ENCODE data around the gene MCF2L2.

The MCF2L2 gene

DNA sequence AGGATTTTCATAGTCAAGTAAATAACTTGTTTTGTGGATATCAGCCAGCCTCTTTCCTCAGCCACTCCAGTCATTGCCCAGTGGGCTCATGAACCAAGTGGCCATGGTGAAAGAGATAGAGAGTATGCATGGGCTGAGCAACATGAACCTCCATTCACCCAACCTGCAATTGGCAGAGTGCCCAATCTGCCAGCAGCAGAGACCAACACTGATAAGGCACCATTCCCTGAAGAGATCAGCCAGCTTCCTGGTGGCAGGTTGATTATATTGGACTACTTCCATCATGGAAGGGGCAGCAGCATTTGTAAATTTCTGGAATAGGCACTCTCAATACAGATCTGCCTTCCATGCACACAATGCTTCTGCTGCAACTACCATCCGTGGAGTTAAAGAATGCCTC lies 10.3 kb upstream of the MCF2L2 start:
- H3K9me3 ChIP-seq (ENCODE audit: low read depth, low read length) = peaks cover 4% of the 10 kb centered on the region; the same call in 1 of the 2 replicates
- H3K4me3 ChIP-seq = no peak overlapping the region
- TF ChIP-seq EZH2 (IDR thresholded peaks at IDR 0.05) (no peak), FOXP2 (optimal IDR thresholded peaks at IDR 0.05; ENCODE audit: control extremely low read depth, extremely low read length, insufficient read depth) (no peak), POLR2AphosphoS5 (IDR thresholded peaks at IDR 0.05; ENCODE audit: borderline replicate concordance, low read depth, low read length) (no peak)
- H3K27ac ChIP-seq = no peak overlapping the region
- no peak overlapping the region for H3K9ac ChIP-seq (ENCODE audit: insufficient read length)
- no peaks in the 10 kb centered on the region for H3K36me3 ChIP-seq (ENCODE audit: insufficient read depth, low read length)
- DNase-seq (ENCODE audit: low read depth, low spot score) = no peak

DNA sequence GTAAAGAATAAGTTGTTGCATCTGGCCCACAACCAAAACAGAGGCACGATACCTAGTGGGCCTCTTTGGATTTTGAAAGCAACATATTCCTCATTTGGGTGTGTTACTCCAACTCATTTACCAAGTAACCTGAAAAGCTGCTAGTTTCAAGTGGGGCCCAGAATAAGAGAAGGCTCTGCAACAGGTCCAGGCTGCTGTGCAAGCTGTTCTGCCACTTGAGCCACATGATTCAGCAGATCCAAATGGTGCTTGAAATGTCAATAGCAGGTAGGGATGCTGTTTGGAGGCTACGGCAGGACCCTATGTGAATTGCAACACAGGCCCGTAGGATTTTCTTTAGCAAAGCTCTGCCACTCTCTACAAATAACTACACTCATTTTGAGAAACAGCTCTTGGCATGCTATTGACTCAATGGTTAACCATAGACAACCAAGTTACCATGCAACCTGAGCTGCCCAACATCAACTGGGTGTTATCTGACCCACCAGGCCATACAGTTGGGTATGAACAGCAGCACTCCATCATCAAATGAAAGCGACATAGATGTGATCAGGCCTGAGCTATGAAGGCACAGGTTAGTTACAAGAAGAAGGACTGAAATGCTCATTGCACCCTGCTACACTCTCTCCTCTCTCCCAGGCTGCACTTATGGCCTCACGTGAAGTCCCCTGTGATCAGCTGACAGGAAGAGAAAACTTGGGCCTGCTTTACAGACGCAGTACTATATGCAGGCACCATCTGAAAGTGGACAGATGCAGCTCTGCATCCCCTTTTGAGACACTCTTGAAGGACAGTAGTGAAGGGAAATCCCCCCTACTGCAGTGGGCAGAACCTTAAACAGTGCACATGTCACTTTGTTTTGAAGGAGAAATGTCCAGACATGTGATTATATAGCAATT lies 9.5 kb upstream of the MCF2L2 start:
- TF ChIP-seq POLR2AphosphoS5 (IDR thresholded peaks at IDR 0.05; ENCODE audit: borderline replicate concordance, low read depth, low read length) (no peak), FOXP2 (optimal IDR thresholded peaks at IDR 0.05; ENCODE audit: control extremely low read depth, extremely low read length, insufficient read depth) (no peak), EZH2 (IDR thresholded peaks at IDR 0.05) (no peak)
- H3K4me3 ChIP-seq = no peak overlapping the region
- DNase-seq (ENCODE audit: low read depth, low spot score) = no peak

DNA sequence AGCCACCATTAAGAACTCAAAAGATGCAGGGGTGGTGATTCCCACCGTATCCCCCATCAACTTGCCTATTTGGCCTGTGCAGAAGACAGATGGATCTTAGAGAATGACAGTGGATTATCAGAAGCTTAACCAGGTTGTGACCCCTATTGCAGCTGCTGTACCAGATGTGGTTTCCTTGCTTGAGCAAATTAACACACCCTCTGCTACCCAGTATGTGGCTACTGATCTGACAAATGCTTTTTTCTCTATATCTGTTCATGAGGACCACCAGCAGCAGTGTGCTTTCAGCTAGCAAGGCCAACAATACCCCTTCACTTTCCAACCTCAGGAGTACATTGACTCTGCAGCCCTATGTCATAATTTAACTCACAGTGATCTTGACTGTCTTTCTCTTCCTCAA lies 8.6 kb upstream of the MCF2L2 start:
- H3K27ac ChIP-seq = no peak overlapping the region

More for the DNA sequence above, 9.5 kb upstream of the MCF2L2 start:
- Histone ChIP-seq H3K9ac (ENCODE audit: insufficient read length) (no peak overlapping the region), H3K36me3 (ENCODE audit: insufficient read depth, low read length) (no peaks in the 10 kb centered on the region), H3K27ac (no peak overlapping the region), H3K9me3 (ENCODE audit: low read depth, low read length) (peaks cover 4% of the 10 kb centered on the region; the same call in 1 of the 2 replicates)

DNA sequence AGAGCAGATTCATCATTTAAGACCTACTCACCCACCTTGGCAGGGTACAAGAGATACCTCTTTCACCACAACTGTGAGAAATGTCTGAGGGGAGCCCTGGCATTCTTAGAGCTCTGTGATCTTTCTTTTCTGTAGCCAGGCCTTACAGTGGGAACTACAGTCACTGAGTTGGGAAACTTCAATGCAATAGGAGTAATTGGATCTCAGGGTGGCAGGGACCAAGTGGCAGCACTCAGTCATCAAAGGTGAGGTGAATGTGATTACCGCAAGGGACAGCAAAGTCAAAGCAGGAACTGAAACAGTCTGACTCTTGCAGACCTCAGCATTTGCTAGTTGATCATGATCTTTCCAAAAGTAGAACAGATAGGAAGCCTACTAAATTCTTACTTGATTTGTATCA lies 7.2 kb upstream of the MCF2L2 start:
- H3K27ac ChIP-seq = no peak overlapping the region
- no peaks in the 10 kb centered on the region for H3K36me3 ChIP-seq (ENCODE audit: insufficient read depth, low read length)
- no peak overlapping the region for H3K9ac ChIP-seq (ENCODE audit: insufficient read length)
- H3K4me3 ChIP-seq = no peak overlapping the region
- no peaks in the 10 kb centered on the region for H3K9me3 ChIP-seq (ENCODE audit: low read depth, low read length)
- no peak for TF ChIP-seq EZH2 (IDR thresholded peaks at IDR 0.05)
- TF ChIP-seq POLR2AphosphoS5 (IDR thresholded peaks at IDR 0.05; ENCODE audit: borderline replicate concordance, low read depth, low read length) = no peak
- no peak for TF ChIP-seq FOXP2 (optimal IDR thresholded peaks at IDR 0.05; ENCODE audit: control extremely low read depth, extremely low read length, insufficient read depth)
- DNase-seq (ENCODE audit: low read depth, low spot score) = no peak

More for the DNA sequence above, 8.6 kb upstream of the MCF2L2 start:
- Histone ChIP-seq H3K9ac (ENCODE audit: insufficient read length) (no peak overlapping the region), H3K36me3 (ENCODE audit: insufficient read depth, low read length) (no peaks in the 10 kb centered on the region), H3K9me3 (ENCODE audit: low read depth, low read length) (no peaks in the 10 kb centered on the region), H3K4me3 (no peak overlapping the region)
- DNase-seq (ENCODE audit: low read depth, low spot score) = no peak
- TF ChIP-seq POLR2AphosphoS5 (IDR thresholded peaks at IDR 0.05; ENCODE audit: borderline replicate concordance, low read depth, low read length) = no peak
- no peak for TF ChIP-seq EZH2 (IDR thresholded peaks at IDR 0.05)
- no peak for TF ChIP-seq FOXP2 (optimal IDR thresholded peaks at IDR 0.05; ENCODE audit: control extremely low read depth, extremely low read length, insufficient read depth)

DNA sequence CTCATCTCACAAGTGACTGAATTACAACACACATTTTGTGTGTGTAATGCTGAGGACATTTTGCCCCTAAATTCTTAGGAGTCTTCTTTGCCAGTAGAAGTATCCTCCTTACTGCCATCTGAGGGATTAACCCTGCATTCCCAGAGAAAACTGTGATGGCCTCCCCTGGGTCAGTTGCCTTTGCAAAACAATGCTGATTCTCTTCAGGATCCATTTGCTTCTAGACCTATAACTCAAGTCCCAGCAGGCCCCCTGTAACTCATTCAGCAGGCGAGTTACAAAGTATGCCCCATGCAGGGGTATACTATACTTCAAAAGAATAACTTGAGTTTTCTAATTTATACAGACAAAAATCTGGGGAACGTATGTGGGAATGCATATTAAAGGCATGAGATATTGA lies 6.6 kb upstream of the MCF2L2 start:
- no peak overlapping the region for H3K27ac ChIP-seq

DNA sequence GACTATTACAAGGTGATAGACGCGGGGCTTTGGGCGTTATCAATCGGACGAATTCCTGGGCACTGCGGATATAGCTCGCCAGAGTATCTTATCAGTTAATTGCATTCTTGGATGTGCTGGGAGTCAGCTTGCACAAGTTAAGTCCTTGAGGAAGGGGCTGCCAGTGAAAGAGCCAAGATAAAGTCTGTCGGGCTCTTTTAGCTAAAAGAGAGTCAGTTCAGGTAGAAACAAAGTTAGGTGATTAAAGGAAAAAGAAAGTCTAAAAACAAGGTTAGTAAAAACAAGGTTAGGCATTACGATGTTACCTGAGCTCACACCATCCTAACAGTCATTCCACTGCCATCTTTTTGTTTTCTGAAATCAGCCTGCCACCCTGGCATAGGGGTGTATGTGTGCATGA lies 6.1 kb upstream of the MCF2L2 start:
- Histone ChIP-seq H3K27ac (no peak overlapping the region), H3K9me3 (ENCODE audit: low read depth, low read length) (no peaks in the 10 kb centered on the region), H3K36me3 (ENCODE audit: insufficient read depth, low read length) (no peaks in the 10 kb centered on the region), H3K9ac (ENCODE audit: insufficient read length) (no peak overlapping the region), H3K4me3 (no peak overlapping the region)
- DNase-seq (ENCODE audit: low read depth, low spot score) = no peak
- TF ChIP-seq POLR2AphosphoS5 (IDR thresholded peaks at IDR 0.05; ENCODE audit: borderline replicate concordance, low read depth, low read length) = no peak
- no peak for TF ChIP-seq FOXP2 (optimal IDR thresholded peaks at IDR 0.05; ENCODE audit: control extremely low read depth, extremely low read length, insufficient read depth)

More for the DNA sequence above, 6.6 kb upstream of the MCF2L2 start:
- Histone ChIP-seq H3K9ac (ENCODE audit: insufficient read length) (no peak overlapping the region), H3K36me3 (ENCODE audit: insufficient read depth, low read length) (no peaks in the 10 kb centered on the region), H3K9me3 (ENCODE audit: low read depth, low read length) (no peaks in the 10 kb centered on the region), H3K4me3 (no peak overlapping the region)
- DNase-seq (ENCODE audit: low read depth, low spot score) = no peak
- TF ChIP-seq FOXP2 (optimal IDR thresholded peaks at IDR 0.05; ENCODE audit: control extremely low read depth, extremely low read length, insufficient read depth) = no peak
- TF ChIP-seq EZH2 (IDR thresholded peaks at IDR 0.05) = no peak
- TF ChIP-seq POLR2AphosphoS5 (IDR thresholded peaks at IDR 0.05; ENCODE audit: borderline replicate concordance, low read depth, low read length) = no peak

DNA sequence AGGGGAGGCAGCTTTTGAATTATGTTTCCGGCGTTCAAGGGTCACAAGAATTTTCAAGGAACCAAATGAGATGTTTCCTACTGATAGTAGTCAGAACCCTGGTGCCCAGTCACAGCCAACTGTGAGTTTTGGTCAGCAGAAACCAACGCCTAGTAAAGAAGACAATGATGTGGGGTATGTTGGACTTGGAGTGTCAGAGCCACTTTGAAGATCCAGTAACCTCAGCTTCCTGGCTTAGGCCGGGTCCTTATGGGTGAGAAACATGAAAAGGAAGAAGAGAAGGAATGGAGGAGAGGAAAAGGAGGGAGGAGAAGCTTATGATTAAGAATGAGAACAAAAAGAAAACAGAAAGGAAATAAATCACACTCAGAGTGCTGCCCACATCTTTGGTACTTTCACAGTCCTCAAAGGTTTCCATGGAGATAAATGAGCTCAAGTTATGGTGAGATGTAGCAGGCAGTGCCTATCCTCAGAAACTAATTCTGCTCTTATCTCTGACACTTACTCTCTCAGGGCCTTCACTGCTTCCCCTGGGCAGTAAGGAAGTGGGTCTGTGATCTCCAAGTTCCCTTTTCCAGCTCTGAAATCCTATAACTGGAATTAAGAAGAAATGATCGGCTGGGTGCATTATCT lies 2.0 kb upstream of the MCF2L2 start:
- Histone ChIP-seq H3K4me3 (no peak overlapping the region), H3K9ac (ENCODE audit: insufficient read length) (no peak overlapping the region), H3K27ac (no peak overlapping the region), H3K36me3 (ENCODE audit: insufficient read depth, low read length) (no peaks in the 10 kb centered on the region), H3K9me3 (ENCODE audit: low read depth, low read length) (no peaks in the 10 kb centered on the region)
- DNase-seq (ENCODE audit: low read depth, low spot score) = no peak
- no peak for TF ChIP-seq EZH2 (IDR thresholded peaks at IDR 0.05)
- TF ChIP-seq POLR2AphosphoS5 (IDR thresholded peaks at IDR 0.05; ENCODE audit: borderline replicate concordance, low read depth, low read length) = no peak
- TF ChIP-seq FOXP2 (optimal IDR thresholded peaks at IDR 0.05; ENCODE audit: control extremely low read depth, extremely low read length, insufficient read depth) = no peak

DNA sequence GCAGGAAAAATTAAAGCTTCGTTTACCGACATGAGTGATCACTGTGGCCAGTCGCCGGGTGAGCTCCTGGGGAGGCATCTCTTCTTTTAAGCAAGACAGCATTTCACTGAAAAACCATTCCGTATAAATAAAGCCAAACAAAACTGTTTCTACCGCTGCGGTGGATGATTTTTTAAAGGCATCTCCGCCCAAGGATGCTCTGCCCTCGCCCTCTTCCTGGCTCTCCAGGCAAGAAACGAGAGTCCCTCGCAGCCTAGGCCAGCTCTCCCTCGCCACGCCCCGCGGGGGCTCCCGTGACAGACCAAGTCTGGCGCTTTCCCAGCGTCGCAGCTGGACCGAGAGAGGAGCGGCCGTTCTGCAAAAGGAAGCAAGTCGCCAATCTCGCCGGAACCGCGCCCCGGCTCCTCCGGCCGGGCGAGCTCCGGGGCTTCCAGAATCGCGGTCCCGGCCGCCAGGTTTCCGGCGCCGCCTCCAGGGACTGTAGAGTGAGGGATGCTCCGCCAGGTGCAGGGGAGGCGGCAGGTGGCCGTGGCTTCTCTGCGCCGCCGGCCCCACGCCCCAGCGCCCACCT lies 458 bp downstream of the MCF2L2 start:
- TF ChIP-seq POLR2AphosphoS5 (IDR thresholded peaks at IDR 0.05; ENCODE audit: borderline replicate concordance, low read depth, low read length) (no peak), FOXP2 (optimal IDR thresholded peaks at IDR 0.05; ENCODE audit: control extremely low read depth, extremely low read length, insufficient read depth) (no peak), EZH2 (IDR thresholded peaks at IDR 0.05) (no peak)
- Histone ChIP-seq H3K9ac (ENCODE audit: insufficient read length) (no peak overlapping the region), H3K4me3 (peak overlapping the region; percentile 83), H3K9me3 (ENCODE audit: low read depth, low read length) (no peaks in the 10 kb centered on the region), H3K36me3 (ENCODE audit: insufficient read depth, low read length) (no peaks in the 10 kb centered on the region), H3K27ac (no peak overlapping the region)
- DNase-seq (ENCODE audit: low read depth, low spot score) = no peak

Data from SK-N-MC (cell line).